ENCODE measurements around the gene SH3RF3. TPM values are rescaled to one million over a fixed set of nuclear protein-coding genes. Genes with fewer than 3 reads are reported as not detected.

The SH3RF3 gene
- total RNA-seq, 1 experiment from 2014 or later = 0.98 TPM

DNA sequence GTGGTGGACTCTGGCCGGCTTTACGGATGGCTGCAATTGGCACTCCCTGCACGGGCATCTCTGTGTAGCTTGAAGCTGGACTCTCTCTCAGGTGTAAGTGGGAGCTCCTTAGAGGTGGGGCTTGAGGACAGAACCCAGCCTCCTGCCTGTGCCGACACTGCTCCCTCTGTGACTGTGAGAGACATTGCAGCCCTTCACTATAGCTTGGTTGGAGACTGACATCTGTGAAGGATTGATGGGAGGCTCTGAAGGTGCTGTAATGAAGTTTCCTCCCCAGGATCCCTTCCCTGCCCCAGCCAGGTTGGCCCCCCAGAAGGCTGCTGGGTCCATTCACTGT lies 166.7 kb downstream of the SH3RF3 start:
- ChIA-PET POLR2A (no interaction called here), CTCF (no interaction called here)
- Mint-ChIP-seq H3K27me3 (ENCODE audit: insufficient read depth, unreplicated experiment) (peaks cover 7% of the 10 kb centered on the region), H3K9me3 (ENCODE audit: unreplicated experiment) (no peaks in the 10 kb centered on the region), H3K4me3 (ENCODE audit: unreplicated experiment) (no peak overlapping the region), H3K4me1 (ENCODE audit: low read depth, unreplicated experiment) (no peaks in the 10 kb centered on the region), H3K36me3 (ENCODE audit: insufficient read depth, unreplicated experiment) (no peaks in the 10 kb centered on the region), H3K27ac (ENCODE audit: unreplicated experiment) (no peak overlapping the region)
- no TSS peak for BruUV-seq (replicated peaks)
- TF ChIP-seq, protein P1, sequence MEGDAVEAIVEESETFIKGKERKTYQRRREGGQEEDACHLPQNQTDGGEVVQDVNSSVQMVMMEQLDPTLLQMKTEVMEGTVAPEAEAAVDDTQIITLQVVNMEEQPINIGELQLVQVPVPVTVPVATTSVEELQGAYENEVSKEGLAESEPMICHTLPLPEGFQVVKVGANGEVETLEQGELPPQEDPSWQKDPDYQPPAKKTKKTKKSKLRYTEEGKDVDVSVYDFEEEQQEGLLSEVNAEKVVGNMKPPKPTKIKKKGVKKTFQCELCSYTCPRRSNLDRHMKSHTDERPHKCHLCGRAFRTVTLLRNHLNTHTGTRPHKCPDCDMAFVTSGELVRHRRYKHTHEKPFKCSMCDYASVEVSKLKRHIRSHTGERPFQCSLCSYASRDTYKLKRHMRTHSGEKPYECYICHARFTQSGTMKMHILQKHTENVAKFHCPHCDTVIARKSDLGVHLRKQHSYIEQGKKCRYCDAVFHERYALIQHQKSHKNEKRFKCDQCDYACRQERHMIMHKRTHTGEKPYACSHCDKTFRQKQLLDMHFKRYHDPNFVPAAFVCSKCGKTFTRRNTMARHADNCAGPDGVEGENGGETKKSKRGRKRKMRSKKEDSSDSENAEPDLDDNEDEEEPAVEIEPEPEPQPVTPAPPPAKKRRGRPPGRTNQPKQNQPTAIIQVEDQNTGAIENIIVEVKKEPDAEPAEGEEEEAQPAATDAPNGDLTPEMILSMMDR (IDR thresholded peaks at IDR 0.05; ENCODE audit: insufficient read depth in 1 of 2, low read depth in 1 of 2, low read length in 1 of 2, severe bottlenecking in 1 of 2, unreplicated experiment in 1 of 2) = no peak
- Histone ChIP-seq H3K9me3 (no peaks in the 10 kb centered on the region), H3K36me3 (ENCODE audit: control insufficient read depth, insufficient read depth, low read length) (no peaks in the 10 kb centered on the region), H3K4me1 (no peaks in the 10 kb centered on the region), H3K27me3 (replicated peaks; ENCODE audit: control insufficient read depth, insufficient read depth, low read length) (peaks cover 1% of the 10 kb centered on the region), H3K4me3 (ENCODE audit: low read depth, low read length) (no peak overlapping the region)
- intact Hi-C loops (cut with micrococcal nuclease; ENCODE audit: unreplicated experiment) = no loop called here
- no peak for DNase-seq

DNA sequence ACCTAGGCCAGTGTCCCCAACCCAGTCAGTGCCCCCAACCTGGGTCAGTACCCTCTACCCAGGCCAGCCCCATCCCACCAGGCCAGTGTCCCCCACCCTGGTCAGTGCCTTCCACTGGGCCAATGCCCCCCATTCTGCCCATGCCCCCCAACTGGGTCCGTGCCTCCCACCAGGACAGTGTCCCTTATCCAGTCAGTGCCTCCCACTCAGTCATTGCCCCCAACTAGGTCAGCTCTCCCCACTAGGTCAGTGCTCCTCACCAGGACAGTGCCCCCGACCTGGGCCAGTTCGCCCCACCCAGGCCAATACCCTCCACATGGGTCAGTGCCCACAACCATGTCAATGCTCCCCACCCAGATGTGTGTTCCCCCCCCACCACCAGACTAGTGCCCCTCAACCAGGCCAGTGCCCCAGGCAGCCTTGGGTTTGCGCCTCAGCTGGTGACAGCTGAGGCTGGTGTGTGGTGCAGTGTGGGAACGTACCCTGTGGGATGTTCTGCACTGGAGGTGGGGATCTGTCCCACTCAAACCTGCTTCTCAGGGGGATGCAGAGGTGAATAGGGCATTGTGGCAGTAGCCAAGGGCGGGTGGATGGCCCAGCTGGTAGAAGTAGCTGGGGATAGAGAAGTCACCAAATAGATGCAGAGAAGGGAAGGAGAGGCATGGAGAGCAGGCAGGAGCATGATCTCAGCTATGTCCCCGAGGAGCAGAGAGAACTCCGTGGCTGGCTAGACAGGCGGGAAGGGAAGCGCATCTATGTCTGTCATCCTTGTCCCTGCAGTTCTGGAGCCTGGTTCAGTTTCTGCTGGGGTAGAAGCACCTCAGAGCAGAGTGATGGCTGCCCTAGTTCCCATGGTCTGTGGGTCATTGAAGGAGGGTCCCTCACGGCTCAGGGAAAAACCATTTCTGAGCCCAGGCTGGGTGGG lies 168.8 kb downstream of the SH3RF3 start:
- Histone ChIP-seq H3K36me3 (ENCODE audit: control insufficient read depth, insufficient read depth, low read length) (no peaks in the 10 kb centered on the region), H3K9me3 (no peaks in the 10 kb centered on the region), H3K4me3 (ENCODE audit: low read depth, low read length) (no peak overlapping the region), H3K4me1 (no peaks in the 10 kb centered on the region), H3K27me3 (replicated peaks; ENCODE audit: control insufficient read depth, insufficient read depth, low read length) (peaks cover 1% of the 10 kb centered on the region)
- H3K4me3 Mint-ChIP-seq (ENCODE audit: unreplicated experiment) = no peak overlapping the region
- ChIA-PET CTCF (no interaction called here), POLR2A (no interaction called here)
- H3K4me1 Mint-ChIP-seq (ENCODE audit: low read depth, unreplicated experiment) = no peaks in the 10 kb centered on the region
- BruUV-seq (replicated peaks) = no TSS peak
- no peak overlapping the region for H3K27ac Mint-ChIP-seq (ENCODE audit: unreplicated experiment)
- no peaks in the 10 kb centered on the region for H3K36me3 Mint-ChIP-seq (ENCODE audit: insufficient read depth, unreplicated experiment)
- DNase-seq = no peak
- intact Hi-C loops (cut with micrococcal nuclease; ENCODE audit: unreplicated experiment) = no loop called here
- TF ChIP-seq, protein P1 (IDR thresholded peaks at IDR 0.05; ENCODE audit: insufficient read depth in 1 of 2, low read depth in 1 of 2, low read length in 1 of 2, severe bottlenecking in 1 of 2, unreplicated experiment in 1 of 2) = no peak
- no peaks in the 10 kb centered on the region for H3K9me3 Mint-ChIP-seq (ENCODE audit: unreplicated experiment)
- H3K27me3 Mint-ChIP-seq (ENCODE audit: insufficient read depth, unreplicated experiment) = peaks cover 2% of the 10 kb centered on the region

DNA sequence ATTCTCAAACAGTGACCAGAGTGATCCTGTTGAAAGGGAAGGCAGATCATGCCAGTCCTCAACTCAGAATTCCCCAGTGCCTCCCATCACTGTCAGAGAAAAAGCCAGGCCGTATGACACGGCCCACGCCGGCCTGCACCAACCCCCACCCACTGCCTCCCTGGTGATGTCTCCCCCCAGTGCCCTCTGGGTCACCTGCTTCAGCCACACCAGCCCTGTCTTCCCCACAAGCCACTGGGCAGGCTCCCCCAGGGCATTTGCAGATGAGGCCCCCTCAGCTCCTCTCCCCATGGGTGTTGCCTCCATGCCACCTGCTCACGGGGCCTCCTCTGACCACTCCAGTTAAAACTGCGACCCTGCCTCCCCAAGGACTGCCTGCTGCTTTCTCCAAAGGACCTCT lies 169.8 kb downstream of the SH3RF3 start:
- H3K9me3 Mint-ChIP-seq (ENCODE audit: unreplicated experiment) = no peaks in the 10 kb centered on the region
- ChIA-PET CTCF (no interaction called here), POLR2A (no interaction called here)
- intact Hi-C loops (cut with micrococcal nuclease; ENCODE audit: unreplicated experiment) = no loop called here
- no peaks in the 10 kb centered on the region for H3K4me1 Mint-ChIP-seq (ENCODE audit: low read depth, unreplicated experiment)
- DNase-seq = no peak
- no peak overlapping the region for H3K27ac Mint-ChIP-seq (ENCODE audit: unreplicated experiment)
- Histone ChIP-seq H3K4me3 (ENCODE audit: low read depth, low read length) (no peak overlapping the region), H3K4me1 (no peaks in the 10 kb centered on the region), H3K27me3 (replicated peaks; ENCODE audit: control insufficient read depth, insufficient read depth, low read length) (no peaks in the 10 kb centered on the region; the same call in 1 of the 2 replicates), H3K9me3 (no peaks in the 10 kb centered on the region), H3K36me3 (ENCODE audit: control insufficient read depth, insufficient read depth, low read length) (no peaks in the 10 kb centered on the region)
- BruUV-seq (replicated peaks) = no TSS peak
- H3K27me3 Mint-ChIP-seq (ENCODE audit: insufficient read depth, unreplicated experiment) = peaks cover 2% of the 10 kb centered on the region
- TF ChIP-seq, protein P1 (IDR thresholded peaks at IDR 0.05; ENCODE audit: insufficient read depth in 1 of 2, low read depth in 1 of 2, low read length in 1 of 2, severe bottlenecking in 1 of 2, unreplicated experiment in 1 of 2) = no peak
- H3K36me3 Mint-ChIP-seq (ENCODE audit: insufficient read depth, unreplicated experiment) = no peaks in the 10 kb centered on the region
- no peak overlapping the region for H3K4me3 Mint-ChIP-seq (ENCODE audit: unreplicated experiment)

All from Caco-2 (cell line).